GF-D8 (cell line): ENCODE data around the gene NNMT.

Source experiments
- DNase-seq: peaks from one replicate; lab custom pipeline; 2025; lab: John Stamatoyannopoulos, UW

Gene NNMT

GRCh38 chr11:114295676-114296604 is at the start of gene NNMT:
TSS of gene NNMT (plus strand) at chr11:114296399. CDS start at chr11:114296557, 158 bp downstream.
- peak; percentile 31 for DNase-seq

GRCh38 chr11:114247070-114247789 is 49.0 kb upstream of the NNMT start:
- no peak for DNase-seq

DNA sequence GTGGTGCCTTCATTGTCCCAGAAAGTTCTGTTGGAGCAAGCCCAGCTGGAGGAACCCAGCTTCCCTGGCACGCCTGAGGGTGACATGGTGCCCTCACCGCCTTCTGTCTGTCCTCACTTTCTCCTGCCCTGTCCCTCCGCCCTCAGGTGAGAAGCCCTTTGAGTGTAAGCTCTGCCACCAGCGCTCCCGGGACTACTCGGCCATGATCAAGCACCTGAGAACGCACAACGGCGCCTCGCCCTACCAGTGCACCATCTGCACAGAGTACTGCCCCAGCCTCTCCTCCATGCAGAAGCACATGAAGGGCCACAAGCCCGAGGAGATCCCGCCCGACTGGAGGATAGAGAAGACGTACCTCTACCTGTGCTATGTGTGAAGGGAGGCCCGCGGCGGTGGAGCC is 46.0 kb upstream of the NNMT start:
- no peak for DNase-seq

DNA sequence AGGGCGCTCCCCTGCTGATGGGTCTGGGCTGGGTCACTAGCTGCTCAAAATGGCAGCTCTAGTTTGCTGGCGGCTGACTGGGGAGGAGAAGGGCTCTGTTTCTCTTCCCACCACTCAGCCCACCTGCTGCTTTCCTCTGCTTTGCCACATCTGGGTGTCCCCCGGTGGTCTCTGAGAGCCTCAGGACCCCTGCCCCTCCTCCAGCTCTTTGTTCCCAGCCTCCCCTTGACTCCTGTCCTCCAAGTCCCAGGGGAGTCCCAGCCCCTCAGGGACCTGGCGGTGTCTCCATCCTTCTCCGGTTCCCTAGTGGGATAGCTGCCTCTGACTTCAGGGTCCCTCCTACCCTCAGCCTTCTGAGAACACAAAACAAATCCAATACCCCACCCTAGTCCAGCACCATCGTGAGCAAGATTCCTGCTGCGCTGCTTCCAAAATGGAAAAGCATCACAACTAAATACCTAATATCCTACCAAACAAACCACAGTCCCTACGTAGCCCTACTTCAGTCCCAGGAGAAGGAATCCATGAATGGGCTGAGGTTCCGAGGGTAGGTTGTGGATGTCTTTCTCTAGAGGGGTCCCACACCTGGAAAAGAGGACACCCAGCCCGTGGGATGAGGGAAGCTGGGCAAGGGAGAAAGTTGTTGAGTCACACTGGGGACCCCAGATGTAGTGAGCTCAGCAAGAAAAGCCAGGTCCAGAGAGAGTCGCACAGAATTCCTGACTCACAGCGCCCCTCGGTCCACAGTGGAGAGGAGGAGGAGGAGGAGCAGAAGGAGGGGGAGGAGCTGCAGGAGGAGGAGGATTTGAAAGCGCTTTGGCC is 45.0 kb upstream of the NNMT start:
- DNase-seq = no peak

DNA sequence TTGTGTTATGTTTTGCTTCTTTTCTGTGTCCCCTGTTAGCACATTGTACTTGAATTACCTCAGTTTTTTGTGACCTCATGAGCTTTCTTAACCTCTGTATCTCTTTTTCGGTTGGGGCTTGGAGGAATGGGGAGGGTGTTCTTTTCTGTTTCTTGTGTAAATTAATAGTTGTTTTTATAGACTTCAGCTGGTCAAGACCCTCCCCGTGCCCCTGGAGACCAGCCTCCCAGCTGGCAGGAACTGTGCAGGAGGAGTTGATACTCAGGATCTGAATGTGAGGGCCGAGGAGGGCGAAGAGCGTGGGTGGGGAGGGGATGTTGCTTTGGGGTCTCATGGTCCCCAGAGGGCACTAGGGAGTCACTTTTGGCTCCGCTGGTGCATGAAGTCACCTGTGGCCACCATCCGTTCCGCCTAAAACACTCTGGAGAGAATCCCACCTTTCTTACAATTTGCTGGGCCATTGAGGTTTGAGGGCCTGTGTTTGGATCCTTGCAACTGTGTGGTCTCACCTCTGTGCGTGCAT is 44.3 kb upstream of the NNMT start:
- no peak for DNase-seq

- no peak for DNase-seq
Measured at GRCh38 chr11:114252767-114253166, 43.4 kb upstream of the NNMT start.

DNA sequence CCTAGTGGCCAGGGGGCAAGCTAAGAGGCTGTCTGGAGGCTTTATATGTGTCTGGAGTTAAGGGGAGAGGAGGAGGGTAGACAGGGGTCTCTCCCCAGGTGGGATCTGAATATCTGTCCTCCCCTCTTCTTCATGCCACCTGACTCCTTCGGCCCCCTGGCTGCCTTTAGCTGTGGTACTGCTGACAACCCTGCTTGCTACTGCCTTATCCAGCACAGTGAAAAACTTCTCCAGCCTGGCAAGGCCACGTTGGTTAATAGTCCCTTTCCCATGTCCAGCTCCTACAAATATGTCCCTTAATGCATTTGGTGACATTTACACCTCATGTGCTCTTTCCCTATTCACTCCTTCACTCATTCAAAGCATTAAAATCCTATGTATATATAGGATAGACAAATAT is 42.4 kb upstream of the NNMT start:
- DNase-seq = no peak

DNA sequence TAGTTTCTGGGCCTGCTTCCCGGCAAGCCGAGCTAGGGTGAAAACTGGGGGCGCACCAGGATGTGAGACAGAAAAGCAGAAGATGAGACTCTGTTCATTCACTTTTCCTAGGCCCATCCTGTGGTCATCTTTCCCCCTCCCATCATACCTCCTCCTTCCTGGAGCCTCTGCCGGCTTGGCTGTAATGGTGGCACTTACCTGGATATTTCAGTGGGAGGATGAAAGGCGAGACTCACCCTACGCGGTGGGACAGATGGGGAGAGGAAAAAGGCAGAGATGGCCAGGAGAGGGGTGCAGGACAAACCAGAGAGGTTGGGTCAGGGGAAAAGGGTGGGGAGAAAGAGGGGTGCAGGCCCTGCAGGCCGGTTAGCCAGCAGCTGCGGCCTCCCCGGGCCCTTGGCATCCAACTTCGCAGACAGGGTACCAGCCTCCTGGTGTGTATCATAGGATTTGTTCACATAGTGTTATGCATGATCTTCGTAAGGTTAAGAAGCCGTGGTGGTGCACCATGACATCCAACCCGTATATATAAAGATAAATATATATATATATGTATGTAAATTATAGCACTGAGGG is 41.5 kb upstream of the NNMT start:
- no peak for DNase-seq

DNA sequence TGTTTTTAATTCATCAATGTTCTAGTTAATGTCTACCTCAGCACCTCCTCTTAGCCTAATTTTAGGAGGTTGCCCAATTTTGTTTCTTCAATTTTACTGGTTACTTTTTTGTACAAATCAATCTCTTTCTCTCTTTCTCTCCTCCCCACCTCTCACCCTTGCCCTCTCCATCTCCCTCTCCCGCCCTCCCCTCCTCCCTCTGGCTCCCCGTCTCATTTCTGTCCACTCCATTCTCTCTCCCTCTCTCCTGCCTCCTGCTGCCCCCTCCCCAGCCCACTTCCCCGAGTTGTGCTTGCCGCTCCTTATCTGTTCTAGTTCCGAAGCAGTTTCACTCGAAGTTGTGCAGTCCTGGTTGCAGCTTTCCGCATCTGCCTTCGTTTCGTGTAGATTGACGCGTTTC is 40.9 kb upstream of the NNMT start:
- no peak for DNase-seq

- DNase-seq = no peak
Measured at GRCh38 chr11:114256176-114256966, 39.8 kb upstream of the NNMT start.

DNA sequence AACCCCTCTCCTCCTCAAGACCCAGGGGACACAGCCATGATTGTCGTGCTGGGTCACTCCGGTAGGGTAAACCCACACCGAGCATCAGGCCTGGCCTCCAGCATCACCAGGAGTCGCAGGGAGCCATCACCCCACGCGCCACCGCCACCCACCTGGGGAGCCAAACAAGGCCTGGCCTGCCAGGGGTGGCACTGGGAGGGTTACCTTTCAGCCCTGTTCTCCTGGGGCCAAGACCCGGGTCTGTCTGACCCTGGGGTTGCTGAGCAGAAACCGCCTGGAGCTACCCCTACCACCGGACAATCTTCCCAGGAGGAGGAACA is 39.3 kb upstream of the NNMT start:
- no peak for DNase-seq

DNA sequence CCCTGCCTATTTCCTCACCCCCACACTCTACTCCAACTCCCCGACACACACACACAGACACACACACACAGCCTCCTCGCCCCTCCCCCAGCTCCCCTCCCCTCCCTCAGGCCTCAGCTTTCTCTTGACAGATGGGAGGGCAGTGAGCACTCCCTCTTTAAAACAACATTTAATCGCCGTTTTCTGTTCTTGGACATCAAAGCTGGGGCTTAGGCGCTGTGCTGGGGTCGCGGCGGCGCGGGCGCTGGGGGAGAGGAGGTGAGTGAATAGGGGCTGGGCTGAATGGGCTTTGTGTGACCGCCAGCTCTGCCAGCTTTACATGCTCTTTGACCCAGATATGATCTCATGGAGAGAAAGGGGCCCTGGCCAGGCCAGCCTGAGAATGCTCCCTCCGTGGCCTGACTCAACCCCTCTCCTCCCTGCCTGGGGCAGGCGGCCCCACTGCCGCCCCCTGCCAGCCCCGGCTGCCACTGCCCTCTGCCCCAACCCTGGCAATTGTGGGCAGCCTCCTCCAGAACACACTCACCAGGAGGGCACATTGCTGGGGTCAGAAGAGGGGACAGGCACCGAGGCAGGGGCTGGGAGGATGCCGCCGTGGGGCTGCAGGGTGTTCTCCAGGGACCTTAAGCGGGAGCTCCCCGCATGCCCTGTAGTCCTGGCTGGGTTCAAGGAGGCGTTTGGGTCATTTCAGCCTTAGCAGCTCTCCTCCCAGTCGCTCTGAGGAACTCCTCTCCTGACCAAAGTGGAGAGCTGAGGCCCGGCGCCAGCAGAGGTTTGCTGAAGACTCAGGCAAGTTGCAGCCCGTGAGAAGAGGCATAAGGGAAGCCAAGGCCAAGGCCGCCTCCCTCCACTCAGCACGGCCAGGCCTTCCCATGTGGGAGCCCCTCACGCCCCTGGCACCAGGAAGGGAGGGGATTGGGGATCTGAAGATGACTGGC is 38.3 kb upstream of the NNMT start:
- no peak for DNase-seq

DNA sequence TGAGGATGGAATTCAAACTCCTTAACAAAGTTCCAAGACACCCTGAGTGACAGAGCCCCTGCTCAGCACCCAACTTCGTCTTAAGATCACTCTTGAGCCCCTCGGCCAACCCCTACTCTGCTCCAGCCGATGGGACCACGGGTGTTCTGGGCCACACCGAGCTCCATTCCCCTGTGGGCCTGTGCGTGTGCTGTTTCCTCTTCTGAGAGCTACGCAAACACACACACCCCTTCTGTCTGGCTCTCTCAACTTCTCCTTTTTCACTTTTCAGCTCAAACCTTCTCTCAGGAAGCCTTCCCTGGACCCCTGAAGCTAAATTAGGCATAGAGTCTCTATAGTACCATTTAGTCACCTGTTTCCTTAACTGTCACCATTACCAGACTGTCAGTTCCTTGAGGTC is 37.5 kb upstream of the NNMT start:
- DNase-seq = peak; percentile 87

GRCh38 chr11:114259124-114259526 is 37.1 kb upstream of the NNMT start:
- no peak for DNase-seq

DNA sequence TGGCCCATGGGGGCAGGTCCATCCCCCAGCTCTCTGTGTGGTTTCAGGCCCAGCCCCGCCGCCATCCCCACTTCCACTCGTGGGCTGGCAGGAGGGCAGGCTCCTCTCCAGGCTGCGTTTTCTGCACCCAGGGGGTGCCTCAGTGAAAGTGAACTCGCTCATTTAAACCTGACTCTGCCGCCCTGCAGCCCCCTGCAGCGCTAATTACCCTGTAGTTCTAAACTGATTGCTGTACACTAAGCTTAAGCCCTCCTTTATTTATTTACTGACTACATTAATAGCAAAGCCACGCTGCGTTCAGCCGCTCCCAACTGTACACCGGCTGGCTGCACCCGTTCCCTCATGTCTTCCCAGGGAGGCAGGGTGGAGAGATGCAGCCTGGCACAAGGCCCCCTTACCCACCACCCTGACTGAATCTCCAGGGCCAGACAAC is 36.6 kb upstream of the NNMT start:
- DNase-seq = no peak

- DNase-seq = no peak
Measured at GRCh38 chr11:114260077-114260476, 36.1 kb upstream of the NNMT start.

- no peak for DNase-seq
Measured at GRCh38 chr11:114260483-114260882, 35.7 kb upstream of the NNMT start.

DNA sequence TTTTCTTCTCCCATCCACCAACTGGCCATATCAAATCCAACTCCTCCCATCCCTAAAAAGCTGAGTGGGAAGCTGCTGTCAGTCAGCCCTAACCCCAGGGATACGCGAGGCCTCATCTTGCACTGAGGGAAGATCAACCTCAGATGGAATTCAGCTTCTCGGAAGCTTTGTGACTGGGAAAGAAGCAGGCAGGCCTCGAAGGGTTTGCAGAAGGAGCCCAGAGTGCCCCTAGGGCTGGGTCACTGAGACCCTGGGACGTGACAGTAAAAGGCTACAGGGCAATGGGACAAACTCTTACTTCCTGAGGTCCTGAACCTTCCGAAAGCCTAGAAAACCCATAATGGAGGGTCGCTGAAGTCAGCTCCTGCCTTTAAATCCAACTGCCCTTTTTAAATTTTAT is 34.4 kb upstream of the NNMT start:
- no peak for DNase-seq

GRCh38 chr11:114262681-114263512 is 33.3 kb upstream of the NNMT start:
- peak; percentile 54 for DNase-seq
